Endothelial cell of umbilical vein (primary cell): ENCODE results near the gene TAS1R3. TPM values are rescaled to one million over a fixed set of nuclear protein-coding genes. Genes with fewer than 3 reads are reported as not detected.

Experiments used
- BruUV-seq: library from RNA; stranded (reverse); fragments of 400-500 nt; replicated peaks from 2 replicates; lab custom pipeline; 2021; lab: Mats Ljungman, UMichigan
- CTCF ChIA-PET: fragments of 300-600, 350-600 bp; sonication (Branson Sonifier 250); formaldehyde crosslinking; loops from one replicate; lab custom pipeline; 2021; ENCODE audit warnings: antibody characterized with exemption, inconsistent platforms; lab: Charles Lee
- POLR2A ChIA-PET: fragments of 300-600, 350-600 bp; sonication (Branson Sonifier 250); formaldehyde crosslinking; loops from one replicate; lab custom pipeline; 2021; ENCODE audit warnings: antibody characterized with exemption, inconsistent platforms; lab: Charles Lee
- DNase-seq: peaks from one replicate; pipeline ENCODE4 v3.0.0-alpha.2; 2011; ENCODE audit warnings: low read depth, low spot score
- FAIRE-seq: peaks from 2 replicates; lab custom pipeline; 2011; peaks lifted over from hg19 to GRCh38; lab: Jason Lieb, UNC
- H2AFZ ChIP-seq: 2 replicates; pipeline ENCODE4 v1.6.0; 2012; ENCODE audit warnings: low read depth, low read length, control low read depth, inconsistent platforms
- H3K27ac ChIP-seq: 2 replicates; pipeline ENCODE4 v1.5.1; 2011; ENCODE audit warnings: low read depth, mild to moderate bottlenecking, control low read depth, low read length, moderate library complexity; ENCODE audit not compliant: insufficient read depth
- H3K27me3 ChIP-seq, 2 experiments: 2 replicates each; pipeline versions ENCODE4 v1.6.0 to v1.6.1; 2011; ENCODE audit warnings: low read length in 2 of 2, mixed read lengths in 1 of 2; ENCODE audit not compliant: control insufficient read depth in 2 of 2, insufficient read depth in 2 of 2
- H3K36me3 ChIP-seq, 2 experiments: 2 replicates in 1 of 2; 3 replicates in 1 of 2; pipeline ENCODE4 v1.5.1; 2011; ENCODE audit warnings: low read length in 2 of 2, mild to moderate bottlenecking in 1 of 2, moderate library complexity in 1 of 2; ENCODE audit not compliant: control insufficient read depth in 2 of 2, insufficient read depth in 2 of 2; ENCODE audit errors: extremely low read depth in 1 of 2
- H3K4me1 ChIP-seq: 3 replicates; pipeline ENCODE4 v1.5.1; 2011; ENCODE audit warnings: mild to moderate bottlenecking, low read length; ENCODE audit not compliant: control insufficient read depth, insufficient read depth; ENCODE audit errors: extremely low read depth
- H3K4me2 ChIP-seq: 2 replicates; pipeline ENCODE4 v1.6.1; 2011; ENCODE audit warnings: low read length, control low read depth, mixed read lengths; ENCODE audit not compliant: insufficient read depth
- H3K4me3 ChIP-seq, 3 experiments: fragments of 200-600 bp in 1 of 3; sonication (generic), shearing (Covaris generic) in 1 of 3; replicated peaks in 1 of 3; 2 replicates each; pipeline ENCODE4 v1.5.1; 2011 to 2016; ENCODE audit warnings: control low read depth in 3 of 3, low read length in 3 of 3, mild to moderate bottlenecking in 2 of 3, inconsistent platforms in 1 of 3, low read depth in 1 of 3, moderate library complexity in 1 of 3; ENCODE audit not compliant: insufficient read depth in 1 of 3
- H3K79me2 ChIP-seq: 2 replicates; pipeline ENCODE4 v1.6.0; 2012; ENCODE audit warnings: low read length, inconsistent platforms; ENCODE audit not compliant: control insufficient read depth, insufficient read depth
- H3K9ac ChIP-seq: replicated peaks from 2 replicates; pipeline ENCODE3; 2011; ENCODE audit warnings: low read length, control low read depth; ENCODE audit not compliant: insufficient read depth; ENCODE audit errors: extremely low read depth
- H3K9me1 ChIP-seq: replicated peaks from 3 replicates; pipeline ENCODE4 v1.6.0; 2011; ENCODE audit warnings: mild to moderate bottlenecking, low read length; ENCODE audit not compliant: control insufficient read depth, insufficient read depth; ENCODE audit errors: extremely low read depth
- H3K9me3 ChIP-seq: replicated peaks from 2 replicates; pipeline ENCODE4 v1.5.1; 2012; ENCODE audit warnings: low read length, inconsistent platforms; ENCODE audit not compliant: control insufficient read depth, insufficient read depth
- H4K20me1 ChIP-seq: replicated peaks from 2 replicates; pipeline ENCODE3; 2011; ENCODE audit warnings: mild to moderate bottlenecking, low read length; ENCODE audit not compliant: control insufficient read depth, insufficient read depth; ENCODE audit errors: extremely low read depth
- CTCF ChIP-seq, 2 donors: IDR thresholded peaks; 1 replicate in 1 of 2; 2 replicates in 1 of 2; pipeline ENCODE4 v1.5.1; 2011; ENCODE audit warnings: low read length in 2 of 2, mild to moderate bottlenecking in 2 of 2, moderate library complexity in 2 of 2, control low read depth in 1 of 2, inconsistent platforms in 1 of 2, low read depth in 1 of 2; ENCODE audit not compliant: insufficient read depth in 1 of 2; ENCODE audit errors: extremely low read depth in 1 of 2
- EZH2 ChIP-seq: IDR thresholded peaks from 2 replicates; pipeline ENCODE4 v1.6.1; 2012; ENCODE audit warnings: borderline replicate concordance, low read depth, mild to moderate bottlenecking, moderate library complexity, low read length, inconsistent platforms; ENCODE audit not compliant: severe bottlenecking
- FOS ChIP-seq: IDR thresholded peaks from 2 replicates; pipeline ENCODE4 v1.6.1; 2011; ENCODE audit warnings: mild to moderate bottlenecking, low read length, moderate library complexity, borderline replicate concordance; ENCODE audit not compliant: insufficient read depth
- GATA2 ChIP-seq: IDR thresholded peaks from 2 replicates; pipeline ENCODE4 v1.7.0; 2011; ENCODE audit warnings: low read depth, mild to moderate bottlenecking, moderate library complexity, mixed read lengths, low read length; ENCODE audit not compliant: insufficient read length, insufficient read depth
- JUN ChIP-seq: IDR thresholded peaks from 2 replicates; pipeline ENCODE4 v1.6.1; 2011; ENCODE audit warnings: borderline replicate concordance, low read depth; ENCODE audit not compliant: insufficient read length, insufficient read depth
- MAX ChIP-seq: IDR thresholded peaks from 2 replicates; pipeline ENCODE4 v1.6.1; 2011; ENCODE audit not compliant: insufficient read depth, insufficient read length
- MYC ChIP-seq: IDR thresholded peaks from one replicate; pipeline ENCODE4 v1.6.1; 2011; ENCODE audit warnings: mild to moderate bottlenecking, low read depth, low read length
- POLR2A ChIP-seq: IDR thresholded peaks from 2 replicates; pipeline ENCODE4 v1.6.1; 2012; ENCODE audit warnings: low read depth, mild to moderate bottlenecking, control low read depth, low read length
- POLR2AphosphoS5 ChIP-seq: IDR thresholded peaks from 2 replicates; pipeline ENCODE4 v1.6.1; 2012; ENCODE audit warnings: low read depth, mild to moderate bottlenecking, control low read depth, low read length, moderate library complexity; ENCODE audit not compliant: insufficient read depth
- dilution Hi-C: fragments of 300-500 bp; cut with MboI; formaldehyde crosslinking; loops from one replicate; pipeline ENCODE4 v1.15.0; 2019; ENCODE audit warnings: low sequenced_read_pairs; ENCODE audit not compliant: extremely low pct_ligation_motif_present
- intact Hi-C: fragments of 100-400 bp; cut with micrococcal nuclease; formaldehyde crosslinking; loops from one replicate; pipeline ENCODE4 v1.10.0; 2022
- polyA plus RNA-seq, 4 experiments: library from polyadenylated mRNA; depleted of rRNA in 3 of 4; stranded (reverse) in 3 of 4; unstranded in 1 of 4; fragments of >200 nt; gene quantifications; 2 replicates each; pipeline versions ENCODE4 v1.2.1 to v1.2.3, GENCODE V29; 2011 to 2012; ENCODE audit warnings: missing spikeins in 1 of 4
- total RNA-seq: library from RNA; stranded (reverse); gene quantifications from 2 replicates; pipeline ENCODE4 v1.2.3, GENCODE V29; 2021

The TAS1R3 gene
- total and polyA plus RNA-seq, 2 donors (not counting 3 experiments of a cell fraction or from before 2014, with no cell fraction given), result 0.26 to 0.38 TPM

- Histone ChIP-seq H3K9me3 (no peaks in the 10 kb centered on the region), H3K4me1 (no peaks in the 10 kb centered on the region), H3K36me3 (peaks cover 0 to 8% of the 10 kb centered on the region in 2 experiments), H3K27ac (no peak overlapping the region), H3K9me1 (no peaks in the 10 kb centered on the region), H3K9ac (no peak overlapping the region), H3K4me3 (no peak overlapping the region), H4K20me1 (no peaks in the 10 kb centered on the region), H3K4me2 (no peak overlapping the region), H2AFZ (no peak overlapping the region), H3K79me2 (no peaks in the 10 kb centered on the region), H3K27me3 (no peaks in the 10 kb centered on the region)
- ChIA-PET POLR2A (no interaction called here), CTCF (interaction anchor here (0.9 kb wide), 1 partner anchor 170 kb away, joined by 3 read pairs; no protein-coding TSS in a partner anchor)
- DNase-seq, result no peak
- intact Hi-C loops, result no loop called here
- no TSS peak for BruUV-seq
- dilution Hi-C loops, result no loop called here
- TF ChIP-seq CTCF (IDR thresholded peaks at IDR 0.05; ENCODE audit: extremely low read depth in 1 of 2, insufficient read depth in 1 of 2, low read depth in 1 of 2, low read length in 2 of 2) (no peak), EZH2 (no peak), POLR2AphosphoS5 (no peak), GATA2 (no peak), FOS (no peak), MAX (no peak), MYC (no peak), JUN (no peak), POLR2A (no peak)
- FAIRE-seq, result no peak
Observed at GRCh38 chr1:1334835-1335234, 3.8 kb downstream of the TAS1R3 start.
